Calu3 (cell line): ENCODE measurements around the gene EPHB2. TPM values are rescaled to one million over a fixed set of nuclear protein-coding genes. Genes with fewer than 3 reads are reported as not detected.

ENCODE experiments used
- BruUV-seq: library from RNA; stranded (reverse); fragments of 400-500 nt; replicated peaks from 2 replicates; lab custom pipeline; 2021; lab: Mats Ljungman, UMichigan
- CTCF ChIA-PET: fragments of 300-600 bp; sonication (Branson Sonifier 250); formaldehyde crosslinking; loops from one replicate; lab custom pipeline; 2022; ENCODE audit warnings: antibody characterized with exemption; lab: Charles Lee
- DNase-seq: peaks from one replicate; pipeline ENCODE4 v3.0.0; 2022
- H3K27ac Mint-ChIP-seq: one replicate; pipeline ENCODE4 v1.8.0; 2022; ENCODE audit warnings: mixed read lengths; ENCODE audit not compliant: unreplicated experiment
- H3K27me3 Mint-ChIP-seq: one replicate; pipeline ENCODE4 v1.8.0; 2022; ENCODE audit warnings: mixed read lengths; ENCODE audit not compliant: unreplicated experiment
- H3K36me3 Mint-ChIP-seq: one replicate; pipeline ENCODE4 v1.8.0; 2022; ENCODE audit warnings: mild to moderate bottlenecking, moderate library complexity, mixed read lengths; ENCODE audit not compliant: insufficient read depth, unreplicated experiment
- H3K4me1 Mint-ChIP-seq: one replicate; pipeline ENCODE4 v1.8.0; 2022; ENCODE audit warnings: mild to moderate bottlenecking, low read depth, mixed read lengths; ENCODE audit not compliant: unreplicated experiment
- H3K4me3 Mint-ChIP-seq: one replicate; pipeline ENCODE4 v1.8.0; 2022; ENCODE audit warnings: mild to moderate bottlenecking, low read depth, moderate library complexity, mixed read lengths; ENCODE audit not compliant: unreplicated experiment
- H3K9me3 Mint-ChIP-seq: one replicate; pipeline ENCODE4 v1.8.0; 2022; ENCODE audit warnings: low read depth, mixed read lengths; ENCODE audit not compliant: unreplicated experiment
- CTCF ChIP-seq: fragments of 200-600 bp; IDR thresholded peaks from one replicate; pipeline ENCODE4 v1.8.0; 2022; ENCODE audit warnings: antibody characterized with exemption; ENCODE audit not compliant: unreplicated experiment
- intact Hi-C: fragments of 100-400 bp; cut with micrococcal nuclease; formaldehyde crosslinking; loops from one replicate; pipeline ENCODE4 v1.10.0; 2022; ENCODE audit not compliant: unreplicated experiment
- total RNA-seq: library from RNA; stranded (reverse); gene quantifications from 2 replicates; pipeline ENCODE4 v1.2.3, GENCODE V29; 2022

The EPHB2 gene
- total RNA-seq, 1 experiment from 2014 or later = 19.3 TPM

- Mint-ChIP-seq H3K4me1 (no peaks in the 10 kb centered on the region), H3K9me3 (no peaks in the 10 kb centered on the region), H3K27me3 (no peaks in the 10 kb centered on the region), H3K27ac (no peak overlapping the region), H3K4me3 (no peak overlapping the region), H3K36me3 (no peaks in the 10 kb centered on the region)
- intact Hi-C loops = no loop called here
- CTCF ChIA-PET = no interaction called here
- no TSS peak for BruUV-seq
- TF ChIP-seq CTCF = no peak
- no peak for DNase-seq
These were observed 149.8 kb downstream of the EPHB2 start for GRCh38 chr1:22860414-22860800.

- CTCF ChIA-PET = interaction anchor here (1.0 to 2.0 kb wide), 4 partner anchors 10 to 156 kb away, joined by 3 to 28 read pairs (median 4); no protein-coding TSS in a partner anchor
- no peak overlapping the region for H3K27ac Mint-ChIP-seq
- no TSS peak for BruUV-seq
- TF ChIP-seq CTCF = no peak
- H3K27me3 Mint-ChIP-seq = no peaks in the 10 kb centered on the region
- no peak for DNase-seq
- no peaks in the 10 kb centered on the region for H3K36me3 Mint-ChIP-seq
- no peak overlapping the region for H3K4me3 Mint-ChIP-seq
- H3K9me3 Mint-ChIP-seq = no peaks in the 10 kb centered on the region
- no peaks in the 10 kb centered on the region for H3K4me1 Mint-ChIP-seq
- intact Hi-C loops = no loop called here
These were observed 150.3 kb downstream of the EPHB2 start for GRCh38 chr1:22860883-22861385.

DNA sequence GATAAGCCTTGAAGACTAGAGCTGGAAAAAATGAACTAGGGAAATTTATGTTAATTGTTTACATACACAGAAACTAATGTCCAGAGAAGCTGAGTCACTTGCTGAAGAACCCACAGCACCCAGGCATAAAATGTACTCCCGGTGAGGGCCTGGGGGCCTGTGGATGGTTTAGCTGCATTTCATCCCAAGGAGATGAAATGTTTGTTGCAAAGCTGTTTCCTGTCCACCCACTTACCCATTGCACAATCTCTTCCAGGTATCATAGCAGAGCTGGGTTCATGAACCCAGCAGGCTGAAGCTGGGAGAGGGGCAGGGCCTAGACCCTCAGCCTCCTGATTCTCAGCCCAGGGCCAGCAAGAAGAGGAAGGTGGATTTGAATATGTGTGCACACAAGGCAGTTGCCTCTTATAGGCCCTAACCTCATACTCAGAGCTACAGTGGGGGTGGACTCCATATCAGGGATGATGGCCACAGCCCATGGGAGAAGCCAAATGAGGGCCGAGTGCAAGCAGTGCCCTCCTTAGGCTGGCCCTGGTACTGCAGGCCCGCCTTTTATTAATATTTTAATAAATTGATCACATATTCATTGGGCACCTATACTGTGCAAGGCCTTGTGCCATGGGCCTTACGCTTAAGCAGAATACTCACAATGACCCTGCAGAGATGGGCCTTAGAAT is 151.3 kb downstream of the EPHB2 start:
- CTCF ChIA-PET = interaction anchor here (0.5 to 2.0 kb wide), 12 partner anchors 11 to 472 kb away, joined by 3 to 28 read pairs (median 4); no protein-coding TSS in a partner anchor

GRCh38 chr1:22862752-22863151 is 152.1 kb downstream of the EPHB2 start:
- TF ChIP-seq CTCF = no peak
- intact Hi-C loops = no loop called here
- BruUV-seq = no TSS peak
- Mint-ChIP-seq H3K27ac (no peak overlapping the region), H3K4me3 (no peak overlapping the region), H3K9me3 (no peaks in the 10 kb centered on the region), H3K36me3 (no peaks in the 10 kb centered on the region), H3K4me1 (no peaks in the 10 kb centered on the region), H3K27me3 (no peaks in the 10 kb centered on the region)
- CTCF ChIA-PET = interaction anchor here (1.5 to 2.0 kb wide), 3 partner anchors 112 to 160 kb away, joined by 5 to 28 read pairs (median 6); no protein-coding TSS in a partner anchor
- DNase-seq = no peak

More for the DNA sequence above, 151.3 kb downstream of the EPHB2 start:
- BruUV-seq = no TSS peak
- no peaks in the 10 kb centered on the region for H3K4me1 Mint-ChIP-seq
- H3K9me3 Mint-ChIP-seq = no peaks in the 10 kb centered on the region
- H3K36me3 Mint-ChIP-seq = no peaks in the 10 kb centered on the region
- intact Hi-C loops = no loop called here
- no peak overlapping the region for H3K27ac Mint-ChIP-seq
- TF ChIP-seq CTCF = peak; percentile 66
- no peaks in the 10 kb centered on the region for H3K27me3 Mint-ChIP-seq
- H3K4me3 Mint-ChIP-seq = no peak overlapping the region
- peak; percentile 66 for DNase-seq
